ENCODE results near the gene LINC01488.

LINC01488 gene

DNA sequence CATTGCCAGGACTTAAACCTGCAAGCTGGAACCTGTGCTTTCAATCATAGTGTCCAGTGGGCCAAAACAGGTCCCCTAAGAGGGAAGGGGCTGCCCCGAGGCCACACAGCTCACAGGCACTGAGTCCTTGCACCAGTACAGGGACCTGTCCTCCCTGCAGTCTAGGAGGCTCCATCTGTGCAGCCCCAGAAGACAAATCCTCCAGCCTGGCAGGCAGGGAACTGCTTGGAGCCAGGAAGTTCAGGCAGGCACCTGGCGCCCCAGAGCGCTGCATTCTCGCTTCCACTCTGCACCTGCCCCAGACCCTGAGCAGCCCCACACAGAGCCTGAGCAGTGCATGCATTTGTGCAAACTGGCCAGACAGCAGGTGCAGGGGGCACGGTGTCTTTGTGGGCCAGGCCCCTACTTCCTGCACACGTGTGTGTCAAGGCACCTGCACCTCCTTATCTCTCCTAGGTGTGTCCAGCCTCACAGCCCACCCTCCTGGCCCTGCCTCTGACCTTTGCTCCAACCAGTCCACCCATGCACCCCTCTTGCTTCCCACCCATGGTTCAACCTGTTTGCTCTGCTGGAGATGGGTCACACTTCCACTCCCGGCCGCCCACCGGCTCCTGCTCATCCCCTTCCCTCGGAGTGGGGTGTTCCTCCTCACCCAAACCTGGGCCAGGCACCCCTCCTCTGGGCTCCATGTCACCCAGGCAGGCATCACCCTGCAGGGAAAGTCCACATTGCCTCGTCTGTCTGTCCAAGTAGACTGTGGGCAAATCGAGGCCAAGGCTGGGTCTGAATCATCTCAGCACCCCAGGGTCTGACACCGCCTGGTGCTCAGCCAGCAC, 19.0 kb downstream of the LINC01488 start:
- no peak overlapping the region for H2BK15ac ChIP-seq (ENCODE audit: low read depth, poor library complexity, severe bottlenecking)
- peaks cover 0 to 16% of the 10 kb centered on the region in 2 experiments for H3K27me3 ChIP-seq (ENCODE audit: control insufficient read depth in 1 of 2, insufficient read depth in 1 of 2, low read length in 2 of 2)
- no peak overlapping the region for H3K4ac ChIP-seq (ENCODE audit: low read depth in 1 of 2, low read length in 2 of 2)
- WGBS, result 89% methylated on average over 13 of the region's 13 CpGs
- no peak overlapping the region for H2AK5ac ChIP-seq (ENCODE audit: low read length, severe bottlenecking)
- H3K4me3 ChIP-seq (ENCODE audit: insufficient read depth in 1 of 2, low read depth in 1 of 2, low read length in 2 of 2), result no peak overlapping the region
- DNase-seq, result no peak
- H3K79me1 ChIP-seq (replicated peaks; ENCODE audit: low read length, poor library complexity, severe bottlenecking), result no peaks in the 10 kb centered on the region
- no peak overlapping the region for H2BK12ac ChIP-seq (ENCODE audit: low read length in 2 of 2)
- H2BK120ac ChIP-seq (ENCODE audit: low read depth, low read length), result no peak overlapping the region
- no peak overlapping the region for H3K9ac ChIP-seq (ENCODE audit: low read length)
- no peak overlapping the region for H2BK5ac ChIP-seq (ENCODE audit: low read depth, low read length, poor library complexity, severe bottlenecking)
- no peaks in the 10 kb centered on the region for H3K9me3 ChIP-seq (ENCODE audit: control insufficient read depth, low read length)
- H3K27ac ChIP-seq (ENCODE audit: low read length, poor library complexity, severe bottlenecking), result no peak overlapping the region
- no peak overlapping the region for H4K8ac ChIP-seq (ENCODE audit: low read length)
- H3K18ac ChIP-seq (ENCODE audit: low read depth in 1 of 2, low read length in 2 of 2), result no peak overlapping the region
- H2AFZ ChIP-seq (ENCODE audit: low read depth, low read length), result no peak overlapping the region
- no peak overlapping the region for H3K14ac ChIP-seq (ENCODE audit: low read length in 2 of 2)
- H3K4me1 ChIP-seq (ENCODE audit: control insufficient read depth, insufficient read depth, low read depth, low read length), result peaks cover 22% of the 10 kb centered on the region
- H4K91ac ChIP-seq (ENCODE audit: low read length), result no peak overlapping the region
- no peak overlapping the region for H3K23ac ChIP-seq (ENCODE audit: low read length in 2 of 2)
- H3K36me3 ChIP-seq (ENCODE audit: control insufficient read depth in 1 of 2, insufficient read depth in 2 of 2, low read depth in 1 of 2, low read length in 2 of 2), result no peaks in the 10 kb centered on the region
- H3K4me2 ChIP-seq (ENCODE audit: low read length, poor library complexity, severe bottlenecking), result no peak overlapping the region

DNA sequence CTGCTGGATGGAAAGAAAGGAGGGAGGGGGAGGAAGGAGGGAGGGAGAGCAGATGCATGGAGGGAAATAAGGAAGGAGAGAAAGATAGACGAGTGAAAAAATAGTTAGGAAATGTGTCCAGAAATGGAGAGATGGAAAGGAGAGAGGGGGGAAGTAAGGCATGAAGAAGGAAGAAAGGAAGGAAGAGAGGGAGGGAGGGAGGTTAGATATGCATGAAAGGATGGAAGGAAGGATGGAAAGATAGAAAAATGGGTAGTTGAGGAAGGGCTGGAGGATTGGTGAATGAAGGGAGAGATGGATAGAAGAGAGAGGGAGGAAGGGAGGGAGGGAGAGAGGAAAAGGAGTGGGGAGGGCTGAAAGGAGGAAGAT, 19.6 kb downstream of the LINC01488 start:
- Histone ChIP-seq H3K27ac (ENCODE audit: low read length, poor library complexity, severe bottlenecking) (no peak overlapping the region), H3K9ac (ENCODE audit: low read length) (no peak overlapping the region), H3K14ac (ENCODE audit: low read length in 2 of 2) (no peak overlapping the region), H2BK120ac (ENCODE audit: low read depth, low read length) (no peak overlapping the region), H3K27me3 (ENCODE audit: control insufficient read depth in 1 of 2, insufficient read depth in 1 of 2, low read length in 2 of 2) (peaks cover 0 to 16% of the 10 kb centered on the region in 2 experiments), H3K4ac (ENCODE audit: low read depth in 1 of 2, low read length in 2 of 2) (no peak overlapping the region), H4K8ac (ENCODE audit: low read length) (no peak overlapping the region), H3K18ac (ENCODE audit: low read depth in 1 of 2, low read length in 2 of 2) (no peak overlapping the region), H2BK5ac (ENCODE audit: low read depth, low read length, poor library complexity, severe bottlenecking) (no peak overlapping the region), H2AFZ (ENCODE audit: low read depth, low read length) (no peak overlapping the region), H3K36me3 (ENCODE audit: control insufficient read depth in 1 of 2, insufficient read depth in 2 of 2, low read depth in 1 of 2, low read length in 2 of 2) (no peaks in the 10 kb centered on the region), H3K23ac (ENCODE audit: low read length in 2 of 2) (no peak overlapping the region), H3K4me1 (ENCODE audit: control insufficient read depth, insufficient read depth, low read depth, low read length) (peaks cover 20% of the 10 kb centered on the region), H3K9me3 (ENCODE audit: control insufficient read depth, low read length) (peaks cover 3% of the 10 kb centered on the region), H2AK5ac (ENCODE audit: low read length, severe bottlenecking) (no peak overlapping the region), H3K79me1 (replicated peaks; ENCODE audit: low read length, poor library complexity, severe bottlenecking) (no peaks in the 10 kb centered on the region), H4K91ac (ENCODE audit: low read length) (no peak overlapping the region), H2BK15ac (ENCODE audit: low read depth, poor library complexity, severe bottlenecking) (no peak overlapping the region), H3K4me2 (ENCODE audit: low read length, poor library complexity, severe bottlenecking) (no peak overlapping the region), H3K4me3 (ENCODE audit: insufficient read depth in 1 of 2, low read depth in 1 of 2, low read length in 2 of 2) (no peak overlapping the region), H2BK12ac (ENCODE audit: low read length in 2 of 2) (no peak overlapping the region)
- no peak for DNase-seq
- WGBS, result 95% methylated on average over 1 of the region's 1 CpG

- Histone ChIP-seq H2BK120ac (ENCODE audit: low read depth, low read length) (no peak overlapping the region), H4K8ac (ENCODE audit: low read length) (no peak overlapping the region), H2BK5ac (ENCODE audit: low read depth, low read length, poor library complexity, severe bottlenecking) (no peak overlapping the region), H2BK15ac (ENCODE audit: low read depth, poor library complexity, severe bottlenecking) (no peak overlapping the region), H4K91ac (ENCODE audit: low read length) (no peak overlapping the region), H3K27ac (ENCODE audit: low read length, poor library complexity, severe bottlenecking) (no peak overlapping the region), H3K9me3 (ENCODE audit: control insufficient read depth, low read length) (peaks cover 9% of the 10 kb centered on the region), H3K4me3 (ENCODE audit: insufficient read depth in 1 of 2, low read depth in 1 of 2, low read length in 2 of 2) (no peak overlapping the region), H2AFZ (ENCODE audit: low read depth, low read length) (no peak overlapping the region), H3K4ac (ENCODE audit: low read depth in 1 of 2, low read length in 2 of 2) (no peak overlapping the region), H3K79me1 (replicated peaks; ENCODE audit: low read length, poor library complexity, severe bottlenecking) (no peaks in the 10 kb centered on the region), H2BK12ac (ENCODE audit: low read length in 2 of 2) (no peak overlapping the region), H3K14ac (ENCODE audit: low read length in 2 of 2) (peak overlapping the region in 1 of 2 experiments; percentile 2), H3K36me3 (ENCODE audit: control insufficient read depth in 1 of 2, insufficient read depth in 2 of 2, low read depth in 1 of 2, low read length in 2 of 2) (no peaks in the 10 kb centered on the region), H3K27me3 (ENCODE audit: control insufficient read depth in 1 of 2, insufficient read depth in 1 of 2, low read length in 2 of 2) (peaks cover 0 to 16% of the 10 kb centered on the region in 2 experiments), H3K4me1 (ENCODE audit: control insufficient read depth, insufficient read depth, low read depth, low read length) (peaks cover 14% of the 10 kb centered on the region), H3K18ac (ENCODE audit: low read depth in 1 of 2, low read length in 2 of 2) (no peak overlapping the region), H3K4me2 (ENCODE audit: low read length, poor library complexity, severe bottlenecking) (no peak overlapping the region), H2AK5ac (ENCODE audit: low read length, severe bottlenecking) (no peak overlapping the region), H3K9ac (ENCODE audit: low read length) (no peak overlapping the region), H3K23ac (ENCODE audit: low read length in 2 of 2) (no peak overlapping the region)
- 94% methylated on average over 22 of the region's 26 CpGs for WGBS
- no peak for DNase-seq
Observed at GRCh38 chr11:69501891-69502860, 20.7 kb downstream of the LINC01488 start.

- H2AK5ac ChIP-seq (ENCODE audit: low read length, severe bottlenecking), result no peak overlapping the region
- no peak overlapping the region for H3K4me2 ChIP-seq (ENCODE audit: low read length, poor library complexity, severe bottlenecking)
- no peak overlapping the region for H3K23ac ChIP-seq (ENCODE audit: low read length in 2 of 2)
- no peak overlapping the region for H4K91ac ChIP-seq (ENCODE audit: low read length)
- no peak overlapping the region for H2BK12ac ChIP-seq (ENCODE audit: low read length in 2 of 2)
- H2BK120ac ChIP-seq (ENCODE audit: low read depth, low read length), result no peak overlapping the region
- no peak overlapping the region for H2BK5ac ChIP-seq (ENCODE audit: low read depth, low read length, poor library complexity, severe bottlenecking)
- H3K18ac ChIP-seq (ENCODE audit: low read depth in 1 of 2, low read length in 2 of 2), result no peak overlapping the region
- no peak overlapping the region for H3K14ac ChIP-seq (ENCODE audit: low read length in 2 of 2)
- H3K36me3 ChIP-seq (ENCODE audit: control insufficient read depth in 1 of 2, insufficient read depth in 2 of 2, low read depth in 1 of 2, low read length in 2 of 2), result no peaks in the 10 kb centered on the region
- H3K9me3 ChIP-seq (ENCODE audit: control insufficient read depth, low read length), result peaks cover 9% of the 10 kb centered on the region
- peaks cover 6% of the 10 kb centered on the region for H3K4me1 ChIP-seq (ENCODE audit: control insufficient read depth, insufficient read depth, low read depth, low read length)
- no peak overlapping the region for H3K4me3 ChIP-seq (ENCODE audit: insufficient read depth in 1 of 2, low read depth in 1 of 2, low read length in 2 of 2)
- H3K9ac ChIP-seq (ENCODE audit: low read length), result no peak overlapping the region
- 95% methylated on average over 9 of the region's 9 CpGs for WGBS
- H3K79me1 ChIP-seq (replicated peaks; ENCODE audit: low read length, poor library complexity, severe bottlenecking), result no peaks in the 10 kb centered on the region
- H3K27me3 ChIP-seq (ENCODE audit: control insufficient read depth in 1 of 2, insufficient read depth in 1 of 2, low read length in 2 of 2), result peaks cover 0 to 11% of the 10 kb centered on the region in 2 experiments
- H2AFZ ChIP-seq (ENCODE audit: low read depth, low read length), result no peak overlapping the region
- no peak overlapping the region for H4K8ac ChIP-seq (ENCODE audit: low read length)
- H2BK15ac ChIP-seq (ENCODE audit: low read depth, poor library complexity, severe bottlenecking), result no peak overlapping the region
- H3K4ac ChIP-seq (ENCODE audit: low read depth in 1 of 2, low read length in 2 of 2), result no peak overlapping the region
- H3K27ac ChIP-seq (ENCODE audit: low read length, poor library complexity, severe bottlenecking), result no peak overlapping the region
- DNase-seq, result no peak
Observed at GRCh38 chr11:69504127-69504526, 22.7 kb downstream of the LINC01488 start.
